ENCODE measurements around the gene NID1.

- TF ChIP-seq YY1 (IDR thresholded peaks at IDR 0.05; ENCODE audit: insufficient read depth, insufficient read length): no peak
- no peak for TF ChIP-seq SUZ12 (IDR thresholded peaks at IDR 0.05; ENCODE audit: extremely low read depth, insufficient read depth, insufficient read length)
- no peak for TF ChIP-seq ZNF274 (IDR thresholded peaks at IDR 0.05; ENCODE audit: low read depth, low read length)
Measured at GRCh38 chr1:236073307-236073897, 8.5 kb upstream of the NID1 start.

Measured in NT2/D1 (cell line).